DND-41 (cell line): ENCODE data around the gene PDE7B.

Experiments used
- CTCF ChIP-seq: IDR thresholded peaks from 2 replicates; pipeline ENCODE4 v1.5.1; 2012; ENCODE audit warnings: borderline replicate concordance, low read length, moderate library complexity, mild to moderate bottlenecking; ENCODE audit not compliant: poor library complexity, severe bottlenecking; ENCODE audit errors: extremely low read depth
- EZH2 ChIP-seq: IDR thresholded peaks from 3 replicates; pipeline ENCODE4 v1.6.1; 2012; ENCODE audit warnings: borderline replicate concordance, low read depth, mild to moderate bottlenecking, moderate library complexity, low read length, inconsistent platforms; ENCODE audit not compliant: severe bottlenecking

DNA sequence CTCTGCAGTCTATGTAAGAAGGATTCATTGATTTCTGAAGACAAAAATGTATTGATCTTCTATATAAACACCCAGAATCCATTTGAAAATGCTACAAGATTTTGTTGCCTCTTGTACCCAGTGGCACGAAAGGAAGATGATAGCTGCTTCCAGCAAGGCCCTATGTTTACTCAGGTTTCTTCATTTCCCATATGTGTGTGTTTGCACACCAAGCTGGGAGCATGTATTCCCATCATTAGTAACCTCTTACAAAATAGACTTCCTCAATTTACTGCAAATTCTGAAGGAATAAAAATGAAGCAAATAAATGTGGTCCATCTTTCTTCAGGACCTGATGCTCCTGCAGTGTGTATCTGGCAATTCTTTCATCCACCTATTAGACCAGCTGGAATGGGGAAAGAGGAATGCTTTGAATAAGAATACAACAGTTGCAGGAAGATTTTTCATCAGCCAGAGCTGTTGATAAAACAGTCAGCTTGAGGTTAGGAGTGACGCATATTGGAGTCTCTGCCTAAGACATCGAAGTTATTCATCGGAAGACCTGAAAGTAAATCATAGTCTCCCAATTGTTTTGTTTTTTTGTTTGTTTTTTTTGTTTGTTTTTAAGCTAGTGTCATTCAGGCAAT, 132.3 kb downstream of the PDE7B start:
- no peak for TF ChIP-seq CTCF
- no peak for TF ChIP-seq EZH2
